ENCODE measurements around the gene MAP1LC3B.
A peak's percentile ranks its signal among the peaks of the same experiment; 100 is the strongest.

Gene MAP1LC3B

GRCh38 chr16:87367529-87367928, 24.6 kb upstream of the MAP1LC3B start:
- DNase-seq (ENCODE audit: insufficient read length, low spot score) (no peak), FAIRE-seq (no peak)
- no peak for TF ChIP-seq POU2F2 (IDR thresholded peaks at IDR 0.05; ENCODE audit: low read depth, low read length)

- no peak for FAIRE-seq
Measured at GRCh38 chr16:87368029-87368770, 23.9 kb upstream of the MAP1LC3B start.

DNA sequence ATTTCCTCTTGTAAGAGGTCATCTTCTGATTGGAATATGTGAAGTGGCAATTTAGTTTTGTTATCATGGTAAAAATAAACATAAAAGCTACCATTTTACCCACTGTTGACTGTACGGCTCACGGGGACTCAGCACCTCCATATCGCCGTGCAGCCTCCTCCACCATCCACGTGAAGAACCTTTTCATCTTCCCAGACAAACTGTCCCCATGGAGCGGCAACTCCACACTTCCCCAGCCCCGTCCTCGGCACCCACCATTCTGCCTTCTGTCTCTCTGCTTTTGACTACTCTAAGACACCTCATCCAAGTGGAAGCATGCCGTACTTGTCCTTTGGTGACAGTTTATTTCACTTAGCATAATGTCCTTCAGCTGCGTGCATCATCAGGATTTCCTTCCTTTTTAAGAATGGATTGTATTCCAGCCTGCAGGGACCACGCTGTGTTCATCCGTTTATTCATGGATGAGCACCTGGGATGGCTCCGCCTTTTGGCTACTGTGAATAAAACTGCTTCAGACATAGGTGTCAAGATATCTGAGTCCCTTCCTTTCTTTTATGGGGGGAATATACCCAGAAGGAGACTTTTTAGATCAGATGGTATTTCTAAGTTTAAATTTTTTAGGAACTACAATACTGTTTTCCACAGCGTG, 22.9 kb upstream of the MAP1LC3B start:
- DNase-seq (ENCODE audit: insufficient read length, low spot score) (no peak), FAIRE-seq (no peak)
- no peak for TF ChIP-seq POU2F2 (IDR thresholded peaks at IDR 0.05; ENCODE audit: low read depth, low read length)
- no peak for TF ChIP-seq PAX5 (IDR thresholded peaks at IDR 0.05; ENCODE audit: insufficient read depth, low read length, severe bottlenecking)
- no peak for TF ChIP-seq POLR2AphosphoS5 (IDR thresholded peaks at IDR 0.05; ENCODE audit: low read depth, low read length)
- no peak for TF ChIP-seq TAF1 (IDR thresholded peaks at IDR 0.05; ENCODE audit: low read depth, low read length)
- TF ChIP-seq POLR2A (IDR thresholded peaks at IDR 0.05; ENCODE audit: low read depth, low read length): no peak
- TF ChIP-seq SPI1 (IDR thresholded peaks at IDR 0.05; ENCODE audit: low read depth, low read length): no peak

More at GRCh38 chr16:87368029-87368770, 23.9 kb upstream of the MAP1LC3B start:
- TF ChIP-seq POU2F2 (IDR thresholded peaks at IDR 0.05; ENCODE audit: low read depth, low read length) (no peak), POLR2A (IDR thresholded peaks at IDR 0.05; ENCODE audit: low read depth, low read length) (no peak), SPI1 (IDR thresholded peaks at IDR 0.05; ENCODE audit: low read depth, low read length) (peak; percentile 62), PAX5 (IDR thresholded peaks at IDR 0.05; ENCODE audit: insufficient read depth, low read length, severe bottlenecking) (no peak), POLR2AphosphoS5 (IDR thresholded peaks at IDR 0.05; ENCODE audit: low read depth, low read length) (no peak)
- no peak for DNase-seq (ENCODE audit: insufficient read length, low spot score)

DNA sequence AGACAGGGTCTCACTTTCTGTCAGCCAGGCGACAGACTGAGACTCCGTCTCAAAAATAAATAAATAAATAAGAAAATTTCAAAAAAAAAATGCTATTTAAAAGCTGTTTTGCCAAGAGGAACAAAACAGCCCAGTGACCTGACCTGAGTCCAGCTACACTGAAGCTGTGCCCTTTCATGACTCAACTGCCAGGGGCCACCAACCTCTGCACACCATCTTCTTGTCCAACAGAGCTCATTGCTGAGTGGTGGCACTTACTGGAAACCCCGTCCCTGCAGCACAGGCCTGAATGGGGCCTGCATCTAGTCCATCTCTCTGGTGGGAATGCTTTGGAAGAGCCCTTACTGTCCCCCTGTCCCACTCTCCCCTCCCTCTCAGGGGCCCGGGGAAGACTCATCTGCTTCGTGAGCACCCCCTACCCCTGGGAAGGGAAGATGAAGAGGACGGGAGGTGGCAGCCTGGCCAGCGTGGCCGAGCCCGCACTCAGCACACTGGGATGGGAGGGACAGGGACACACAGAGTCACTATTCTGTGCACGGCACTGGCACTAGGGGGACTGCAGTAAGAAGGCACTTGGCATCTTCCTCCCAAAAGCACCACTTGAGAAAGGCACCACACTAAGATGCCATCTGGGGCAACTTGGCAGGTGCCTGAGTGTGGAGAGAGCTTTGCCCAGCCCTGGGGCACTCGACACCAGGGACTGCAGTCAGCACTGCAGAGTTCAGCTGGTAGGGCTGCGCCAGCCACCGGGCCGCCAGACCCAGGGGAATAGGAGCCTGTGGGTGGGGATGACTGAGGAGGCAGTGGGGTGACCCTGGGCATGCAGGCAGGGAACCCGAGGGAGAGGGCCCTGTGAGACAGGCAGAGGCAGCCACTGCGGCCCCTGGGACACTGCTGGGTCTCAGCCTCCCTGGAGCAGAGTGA, 22.1 kb upstream of the MAP1LC3B start:
- no peak for DNase-seq (ENCODE audit: insufficient read length, low spot score)
- no peak for TF ChIP-seq POLR2A (IDR thresholded peaks at IDR 0.05; ENCODE audit: low read depth, low read length)
- TF ChIP-seq TAF1 (IDR thresholded peaks at IDR 0.05; ENCODE audit: low read depth, low read length): no peak
- no peak for TF ChIP-seq SPI1 (IDR thresholded peaks at IDR 0.05; ENCODE audit: low read depth, low read length)
- no peak for TF ChIP-seq POLR2AphosphoS5 (IDR thresholded peaks at IDR 0.05; ENCODE audit: low read depth, low read length)
- no peak for TF ChIP-seq PAX5 (IDR thresholded peaks at IDR 0.05; ENCODE audit: insufficient read depth, low read length, severe bottlenecking)
- TF ChIP-seq POU2F2 (IDR thresholded peaks at IDR 0.05; ENCODE audit: low read depth, low read length): no peak
- FAIRE-seq: no peak

DNA sequence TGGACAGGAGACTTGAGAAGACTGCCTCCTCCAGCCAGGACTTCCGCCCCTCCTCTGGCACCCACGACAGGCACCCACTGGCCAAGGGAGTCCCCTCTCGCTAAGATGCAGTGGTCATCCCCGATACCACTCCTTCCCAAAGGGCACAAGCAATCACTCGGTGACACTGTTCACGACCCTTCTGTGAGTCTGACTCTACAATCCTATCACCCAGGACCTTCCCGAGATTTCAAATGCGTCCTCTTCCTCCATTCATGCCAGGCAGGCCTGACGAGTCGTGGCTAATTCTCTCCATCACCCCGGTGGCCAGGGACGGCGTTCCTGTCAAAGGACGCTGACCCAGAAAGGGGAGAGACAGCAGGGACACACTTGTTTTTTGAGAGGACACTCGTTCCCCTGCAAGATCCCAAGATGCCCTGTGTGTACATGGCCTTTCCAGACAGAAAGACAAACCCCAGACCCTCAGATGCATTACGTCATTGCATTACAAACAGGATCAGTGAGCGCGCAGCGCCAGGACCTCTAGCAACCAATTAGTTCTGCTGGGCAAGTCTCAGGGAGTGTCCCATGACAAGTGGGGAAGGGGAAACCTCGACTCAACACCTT, 20.8 kb upstream of the MAP1LC3B start:
- FAIRE-seq: no peak
- DNase-seq (ENCODE audit: insufficient read length, low spot score): no peak

GRCh38 chr16:87372305-87372704, 19.8 kb upstream of the MAP1LC3B start:
- no peak for FAIRE-seq
- no peak for TF ChIP-seq PAX5 (IDR thresholded peaks at IDR 0.05; ENCODE audit: insufficient read depth, low read length, severe bottlenecking)
- no peak for TF ChIP-seq TAF1 (IDR thresholded peaks at IDR 0.05; ENCODE audit: low read depth, low read length)
- no peak for TF ChIP-seq SPI1 (IDR thresholded peaks at IDR 0.05; ENCODE audit: low read depth, low read length)
- no peak for TF ChIP-seq POU2F2 (IDR thresholded peaks at IDR 0.05; ENCODE audit: low read depth, low read length)
- TF ChIP-seq POLR2A (IDR thresholded peaks at IDR 0.05; ENCODE audit: low read depth, low read length): no peak
- TF ChIP-seq POLR2AphosphoS5 (IDR thresholded peaks at IDR 0.05; ENCODE audit: low read depth, low read length): no peak
- DNase-seq (ENCODE audit: insufficient read length, low spot score): no peak

More for the DNA sequence above, 20.8 kb upstream of the MAP1LC3B start:
- TF ChIP-seq PAX5 (IDR thresholded peaks at IDR 0.05; ENCODE audit: insufficient read depth, low read length, severe bottlenecking): no peak
- no peak for TF ChIP-seq POLR2AphosphoS5 (IDR thresholded peaks at IDR 0.05; ENCODE audit: low read depth, low read length)
- TF ChIP-seq POU2F2 (IDR thresholded peaks at IDR 0.05; ENCODE audit: low read depth, low read length): no peak

DNA sequence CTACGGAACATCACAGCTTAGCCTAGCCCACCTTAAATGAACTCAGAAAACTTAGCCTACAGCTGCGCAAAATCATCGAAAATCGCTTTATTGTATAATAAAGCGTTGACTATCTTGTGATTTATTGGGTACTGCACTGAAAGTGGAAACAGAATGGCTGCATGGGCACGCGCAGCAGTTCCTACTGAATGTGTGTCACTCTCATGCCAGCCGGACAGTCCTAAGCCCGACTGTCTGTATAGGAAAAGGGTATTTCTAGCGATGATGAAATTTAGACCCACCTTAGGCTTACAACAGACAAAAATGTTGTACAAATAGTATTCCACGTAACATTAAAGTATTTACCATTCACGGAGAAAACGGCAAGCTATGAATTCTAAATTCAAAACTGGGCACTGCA, 17.8 kb upstream of the MAP1LC3B start:
- FAIRE-seq: no peak
- no peak for DNase-seq (ENCODE audit: insufficient read length, low spot score)
- TF ChIP-seq POLR2AphosphoS5 (IDR thresholded peaks at IDR 0.05; ENCODE audit: low read depth, low read length): no peak
- TF ChIP-seq TAF1 (IDR thresholded peaks at IDR 0.05; ENCODE audit: low read depth, low read length): no peak
- TF ChIP-seq POLR2A (IDR thresholded peaks at IDR 0.05; ENCODE audit: low read depth, low read length): no peak
- TF ChIP-seq POU2F2 (IDR thresholded peaks at IDR 0.05; ENCODE audit: low read depth, low read length): no peak
- TF ChIP-seq SPI1 (IDR thresholded peaks at IDR 0.05; ENCODE audit: low read depth, low read length): no peak
- TF ChIP-seq PAX5 (IDR thresholded peaks at IDR 0.05; ENCODE audit: insufficient read depth, low read length, severe bottlenecking): no peak

- DNase-seq (ENCODE audit: insufficient read length, low spot score) (no peak), FAIRE-seq (no peak)
- TF ChIP-seq POLR2A (IDR thresholded peaks at IDR 0.05; ENCODE audit: low read depth, low read length): no peak
- TF ChIP-seq SPI1 (IDR thresholded peaks at IDR 0.05; ENCODE audit: low read depth, low read length): no peak
- TF ChIP-seq POU2F2 (IDR thresholded peaks at IDR 0.05; ENCODE audit: low read depth, low read length): no peak
- TF ChIP-seq PAX5 (IDR thresholded peaks at IDR 0.05; ENCODE audit: insufficient read depth, low read length, severe bottlenecking): no peak
- no peak for TF ChIP-seq POLR2AphosphoS5 (IDR thresholded peaks at IDR 0.05; ENCODE audit: low read depth, low read length)
- TF ChIP-seq TAF1 (IDR thresholded peaks at IDR 0.05; ENCODE audit: low read depth, low read length): no peak
Measured at GRCh38 chr16:87375426-87376135, 16.6 kb upstream of the MAP1LC3B start.

Measured in GM12891 (cell line).